Tibial artery (tissue), 4 donors: Measurements from ENCODE around the gene UBAP1L.

Experiments
- DNase-seq, 2 donors: peaks; one replicate each; pipeline ENCODE4 v3.0.0-alpha.2; 2019
- H3K27ac ChIP-seq, 2 donors: fragments of 200-600 bp; sonication (generic) in 1 of 2; 1 replicate in 1 of 2; 2 replicates in 1 of 2; pipeline ENCODE4 v1.5.1; 2018 to 2019; ENCODE audit warnings: mild to moderate bottlenecking in 1 of 2
- H3K27me3 ChIP-seq, 2 donors: fragments of 200-600 bp; sonication (generic) in 1 of 2; one replicate each; pipeline versions ENCODE4 v1.5.1 to v1.6.0; 2016 to 2019
- H3K36me3 ChIP-seq, 3 donors: fragments of 200-600 bp; sonication (generic) in 2 of 3; one replicate each; pipeline ENCODE4 v1.5.1; 2016 to 2019; ENCODE audit warnings: mild to moderate bottlenecking in 2 of 3
- H3K4me1 ChIP-seq, 4 donors: fragments of 200-600 bp; sonication (generic) in 2 of 4; 1 replicate in 3 of 4; 2 replicates in 1 of 4; pipeline ENCODE4 v1.5.1; 2016 to 2019
- H3K4me3 ChIP-seq, 2 donors: fragments of 200-600 bp; sonication (generic) in 1 of 2; 1 replicate in 1 of 2; 2 replicates in 1 of 2; pipeline ENCODE4 v1.5.1; 2018 to 2019; ENCODE audit warnings: mild to moderate bottlenecking in 2 of 2
- H3K9me3 ChIP-seq, 3 donors: fragments of 200-600 bp; sonication (generic) in 1 of 3; one replicate each; pipeline ENCODE4 v1.5.1; 2016 to 2019
- intact Hi-C: fragments of 100-400 bp; cut with DNase I; formaldehyde crosslinking; loops from one replicate; pipeline ENCODE4 v1.15.0; 2023; ENCODE audit warnings: low total_unique reads
- TF ChIP-seq, protein P1 (sequence below), 2 experiments: fragments of 200-600 bp in 1 of 2; fragments of 450-650 bp in 1 of 2; IDR thresholded peaks; one replicate each; pipeline ENCODE4 v1.5.1; 2017 to 2019; ENCODE audit warnings: antibody characterized with exemption in 2 of 2, mild to moderate bottlenecking in 1 of 2, moderate library complexity in 1 of 2

The UBAP1L gene

DNA sequence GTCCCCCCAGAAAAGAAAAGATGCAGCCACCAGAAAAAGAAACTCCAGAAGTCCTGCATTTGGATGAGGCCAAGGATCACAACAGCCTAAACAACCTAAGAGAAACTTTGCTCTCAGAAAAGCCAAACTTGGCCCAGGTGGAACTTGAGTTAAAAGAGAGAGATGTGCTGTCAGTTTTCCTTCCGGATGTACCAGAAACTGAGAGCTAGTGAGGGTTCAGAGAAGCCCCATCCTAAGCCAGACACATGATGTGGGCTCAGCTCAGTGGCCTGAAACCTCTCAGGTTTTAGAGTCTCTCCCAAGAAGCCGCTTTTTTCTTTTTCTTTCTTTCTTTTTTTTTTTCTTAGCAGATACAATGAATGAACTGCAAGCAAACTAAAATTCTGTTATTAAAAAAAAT lies 62.0 kb downstream of the UBAP1L start:
- Histone ChIP-seq H3K4me3 (no peak overlapping the region), H3K27me3 (no peaks in the 10 kb centered on the region), H3K4me1 (peaks cover 0 to 89% (median 47%) of the 10 kb centered on the region in 4 donors), H3K36me3 (peaks cover 48 to 58% (median 56%) of the 10 kb centered on the region in 3 donors), H3K27ac (peak overlapping the region; percentile 95 to 99), H3K9me3 (no peaks in the 10 kb centered on the region)
- intact Hi-C loops: loop anchor here (2.0 kb wide), 1 partner anchor 26 kb away; no protein-coding TSS in a partner anchor
- peak in 1 of 2 donors; percentile 11 for DNase-seq
- TF ChIP-seq, protein P1, sequence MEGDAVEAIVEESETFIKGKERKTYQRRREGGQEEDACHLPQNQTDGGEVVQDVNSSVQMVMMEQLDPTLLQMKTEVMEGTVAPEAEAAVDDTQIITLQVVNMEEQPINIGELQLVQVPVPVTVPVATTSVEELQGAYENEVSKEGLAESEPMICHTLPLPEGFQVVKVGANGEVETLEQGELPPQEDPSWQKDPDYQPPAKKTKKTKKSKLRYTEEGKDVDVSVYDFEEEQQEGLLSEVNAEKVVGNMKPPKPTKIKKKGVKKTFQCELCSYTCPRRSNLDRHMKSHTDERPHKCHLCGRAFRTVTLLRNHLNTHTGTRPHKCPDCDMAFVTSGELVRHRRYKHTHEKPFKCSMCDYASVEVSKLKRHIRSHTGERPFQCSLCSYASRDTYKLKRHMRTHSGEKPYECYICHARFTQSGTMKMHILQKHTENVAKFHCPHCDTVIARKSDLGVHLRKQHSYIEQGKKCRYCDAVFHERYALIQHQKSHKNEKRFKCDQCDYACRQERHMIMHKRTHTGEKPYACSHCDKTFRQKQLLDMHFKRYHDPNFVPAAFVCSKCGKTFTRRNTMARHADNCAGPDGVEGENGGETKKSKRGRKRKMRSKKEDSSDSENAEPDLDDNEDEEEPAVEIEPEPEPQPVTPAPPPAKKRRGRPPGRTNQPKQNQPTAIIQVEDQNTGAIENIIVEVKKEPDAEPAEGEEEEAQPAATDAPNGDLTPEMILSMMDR (IDR thresholded peaks at IDR 0.05): no peak

DNA sequence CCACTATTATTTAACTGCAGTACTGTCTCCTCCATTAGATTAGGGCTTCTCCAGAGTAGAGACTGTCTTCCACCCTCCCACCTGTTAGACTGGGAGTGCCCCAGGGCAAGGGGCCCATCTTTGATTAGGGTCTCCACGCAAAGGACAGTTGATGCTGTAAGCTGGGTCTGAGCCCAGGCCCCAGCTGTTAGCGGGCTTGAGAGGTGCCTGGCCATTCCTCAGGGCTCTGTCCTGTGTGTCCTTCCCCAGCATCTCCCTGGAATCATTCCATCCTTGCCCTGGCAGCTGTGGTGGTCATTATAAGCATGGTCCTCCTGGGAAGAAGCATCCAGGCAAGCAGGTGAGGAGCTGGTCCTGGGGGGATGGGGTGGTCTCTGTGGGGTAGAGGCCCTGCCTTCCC lies 63.7 kb downstream of the UBAP1L start:
- no peak overlapping the region for H3K4me3 ChIP-seq
- peak overlapping the region; percentile 39 to 59 for H3K27ac ChIP-seq
- no peaks in the 10 kb centered on the region for H3K27me3 ChIP-seq
- H3K4me1 ChIP-seq: peaks cover 0 to 73% (median 33%) of the 10 kb centered on the region in 4 donors
- DNase-seq: no peak
- TF ChIP-seq, protein P1 (IDR thresholded peaks at IDR 0.05): no peak
- peaks cover 35 to 49% (median 43%) of the 10 kb centered on the region in 3 donors for H3K36me3 ChIP-seq
- H3K9me3 ChIP-seq: no peaks in the 10 kb centered on the region
- intact Hi-C loops: no loop called here

DNA sequence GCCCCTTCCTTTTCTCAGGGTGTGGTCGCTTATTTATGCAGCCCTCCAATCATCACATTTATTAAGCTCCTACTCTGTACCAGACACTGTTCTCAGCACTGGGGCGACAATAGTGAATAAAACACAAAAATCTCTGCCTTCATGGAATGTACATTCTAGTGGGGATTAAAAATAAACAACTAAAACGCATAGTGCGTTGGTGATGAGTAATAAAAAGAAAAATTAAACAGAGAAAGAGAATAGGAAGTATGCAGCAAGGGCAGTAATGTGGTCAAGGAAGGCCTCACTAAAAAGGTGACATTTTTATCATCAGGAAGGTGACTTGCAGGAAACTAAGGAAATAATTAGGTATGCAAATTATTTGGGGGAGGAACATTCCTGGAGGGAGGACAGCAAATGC lies 64.7 kb downstream of the UBAP1L start:
- TF ChIP-seq, protein P1 (IDR thresholded peaks at IDR 0.05): no peak
- intact Hi-C loops: no loop called here
- Histone ChIP-seq H3K36me3 (peaks cover 38 to 51% (median 39%) of the 10 kb centered on the region in 3 donors), H3K4me1 (peaks cover 0 to 63% (median 23%) of the 10 kb centered on the region in 4 donors), H3K4me3 (no peak overlapping the region), H3K9me3 (no peaks in the 10 kb centered on the region), H3K27ac (peak overlapping the region; percentile 39 to 59), H3K27me3 (no peaks in the 10 kb centered on the region)
- no peak for DNase-seq

DNA sequence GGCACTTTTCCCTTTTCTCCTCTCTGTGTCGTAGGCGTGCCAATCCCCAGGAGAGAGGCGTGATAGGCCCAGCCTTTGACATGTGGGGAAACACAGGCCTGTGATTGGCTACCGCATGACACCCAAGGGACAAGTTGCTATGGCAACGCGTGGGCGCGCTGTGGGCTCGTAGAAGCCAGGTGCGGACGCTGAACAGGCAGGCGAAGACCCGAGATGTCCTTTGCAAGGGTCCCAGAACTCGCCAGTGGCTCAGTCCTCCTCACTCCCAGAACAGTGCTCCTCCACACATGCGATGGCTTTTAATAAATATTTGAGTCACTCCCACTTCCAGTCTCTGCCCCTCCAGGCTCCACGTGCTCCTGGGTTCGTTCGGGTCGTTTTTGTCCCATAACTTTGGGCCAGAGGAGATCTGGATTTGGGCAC lies 65.6 kb downstream of the UBAP1L start:
- intact Hi-C loops: no loop called here

DNA sequence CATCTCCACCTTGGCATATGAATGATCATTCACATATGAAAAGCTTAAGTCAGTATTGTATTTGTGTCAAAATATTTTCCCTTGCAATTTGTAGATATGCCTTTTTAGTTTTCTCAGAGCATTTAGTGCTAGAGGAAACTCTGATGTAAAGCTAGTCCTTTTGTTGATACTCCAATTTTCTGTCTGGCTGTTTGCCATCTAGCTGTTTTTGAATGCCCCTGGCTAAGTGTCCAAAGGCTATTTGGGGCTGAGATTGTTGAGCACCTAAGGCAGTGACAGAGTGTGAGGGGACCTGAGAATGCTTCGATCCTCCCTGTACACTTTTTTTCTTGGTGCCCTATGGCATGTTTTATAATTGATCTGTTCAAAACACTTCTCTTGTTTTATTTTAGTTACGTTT lies 66.8 kb downstream of the UBAP1L start:
- DNase-seq: no peak
- intact Hi-C loops: no loop called here
- Histone ChIP-seq H3K9me3 (no peaks in the 10 kb centered on the region), H3K36me3 (peaks cover 23 to 36% (median 24%) of the 10 kb centered on the region in 3 donors), H3K4me3 (no peak overlapping the region), H3K4me1 (peaks cover 0 to 54% (median 14%) of the 10 kb centered on the region in 4 donors), H3K27me3 (no peaks in the 10 kb centered on the region), H3K27ac (no peak overlapping the region)
- TF ChIP-seq, protein P1 (IDR thresholded peaks at IDR 0.05): no peak

More for the DNA sequence above, 65.6 kb downstream of the UBAP1L start:
- Histone ChIP-seq H3K4me1 (peaks cover 0 to 61% (median 15%) of the 10 kb centered on the region in 4 donors), H3K27me3 (no peaks in the 10 kb centered on the region), H3K4me3 (peak overlapping the region in 1 of 2 donors; percentile 38), H3K36me3 (peaks cover 35 to 48% (median 36%) of the 10 kb centered on the region in 3 donors), H3K27ac (peak overlapping the region; percentile 39 to 59), H3K9me3 (no peaks in the 10 kb centered on the region)
- peak; percentile 93 for DNase-seq
- TF ChIP-seq, protein P1 (IDR thresholded peaks at IDR 0.05): no peak
